GM06990 (cell line): ENCODE measurements around the gene DPH6.
"Not testable (repeated sequence)": the region's sequence is repeated elsewhere in the genome, so short reads cannot be mapped to it uniquely, and the experiment has no call there.

ENCODE experiments used
- DNase-seq: peaks from one replicate; pipeline ENCODE4 v3.0.0-alpha.2; 2011; ENCODE audit not compliant: insufficient read length; ENCODE audit errors: extremely low read depth
- H3K27me3 ChIP-seq: replicated peaks from 2 replicates; pipeline ENCODE4 v1.6.0; 2011; ENCODE audit warnings: low read length; ENCODE audit not compliant: control insufficient read depth, insufficient read depth
- H3K36me3 ChIP-seq: 2 replicates; pipeline ENCODE4 v1.5.1; 2011; ENCODE audit warnings: low read length; ENCODE audit not compliant: control insufficient read depth, insufficient read depth
- H3K4me3 ChIP-seq: replicated peaks from 2 replicates; pipeline ENCODE4 v1.5.1; 2011; ENCODE audit warnings: low read depth, mild to moderate bottlenecking, control low read depth, low read length
- CTCF ChIP-seq: IDR thresholded peaks from 2 replicates; pipeline ENCODE4 v1.5.1; 2011; ENCODE audit warnings: low read length, control low read depth, mild to moderate bottlenecking, inconsistent platforms; ENCODE audit not compliant: insufficient read depth, poor library complexity, severe bottlenecking

The DPH6 gene

DNA sequence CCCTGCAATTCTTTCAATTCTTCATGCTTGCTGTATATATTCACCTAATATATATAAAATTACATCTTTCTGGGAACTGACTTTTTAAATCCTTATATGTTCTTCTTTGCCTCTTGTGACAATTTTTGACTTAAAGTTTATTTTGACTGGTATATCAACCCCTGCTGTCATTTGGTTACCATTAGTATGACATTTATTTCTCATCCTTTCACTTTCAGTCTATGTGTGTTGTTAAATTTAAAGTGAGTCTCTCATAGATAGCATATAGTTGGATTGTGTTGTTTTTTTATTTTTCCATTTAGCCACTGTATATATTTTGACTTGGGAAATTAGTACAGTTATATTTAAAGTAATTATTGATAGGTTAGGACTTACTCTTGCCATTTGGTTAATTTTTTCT lies 194.9 kb downstream of the DPH6 start:
- H3K36me3 ChIP-seq = no peaks in the 10 kb centered on the region
- no peak for DNase-seq
- no peak overlapping the region for H3K4me3 ChIP-seq
- H3K27me3 ChIP-seq = no peaks in the 10 kb centered on the region
- TF ChIP-seq CTCF = no peak

DNA sequence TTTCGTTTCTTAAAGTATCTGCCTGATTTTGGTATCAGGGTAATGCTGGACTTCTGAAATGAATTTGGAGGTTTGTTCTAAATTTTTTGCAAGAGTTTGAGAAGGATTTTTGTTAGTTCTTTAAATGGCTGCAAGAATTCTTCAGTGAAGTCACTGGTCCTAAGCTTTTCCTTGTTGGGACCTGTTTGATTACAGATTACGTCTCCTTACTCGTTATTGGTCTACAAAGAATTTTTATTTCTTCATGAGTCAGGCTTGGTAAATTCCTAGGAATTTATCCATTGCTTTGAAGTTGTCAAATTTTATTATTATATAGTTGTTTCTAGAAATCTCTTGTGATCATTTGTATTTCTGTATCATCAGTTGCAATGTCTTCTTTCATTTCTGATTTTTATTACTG lies 196.0 kb downstream of the DPH6 start:
- no peak for TF ChIP-seq CTCF
- no peaks in the 10 kb centered on the region for H3K27me3 ChIP-seq
- DNase-seq = no peak

GRCh38 chr15:35330916-35331315 lies 215.0 kb downstream of the DPH6 start:
- no peaks in the 10 kb centered on the region for H3K27me3 ChIP-seq

More for the DNA sequence above, 196.0 kb downstream of the DPH6 start:
- no peak overlapping the region for H3K4me3 ChIP-seq
- H3K36me3 ChIP-seq = no peaks in the 10 kb centered on the region

DNA sequence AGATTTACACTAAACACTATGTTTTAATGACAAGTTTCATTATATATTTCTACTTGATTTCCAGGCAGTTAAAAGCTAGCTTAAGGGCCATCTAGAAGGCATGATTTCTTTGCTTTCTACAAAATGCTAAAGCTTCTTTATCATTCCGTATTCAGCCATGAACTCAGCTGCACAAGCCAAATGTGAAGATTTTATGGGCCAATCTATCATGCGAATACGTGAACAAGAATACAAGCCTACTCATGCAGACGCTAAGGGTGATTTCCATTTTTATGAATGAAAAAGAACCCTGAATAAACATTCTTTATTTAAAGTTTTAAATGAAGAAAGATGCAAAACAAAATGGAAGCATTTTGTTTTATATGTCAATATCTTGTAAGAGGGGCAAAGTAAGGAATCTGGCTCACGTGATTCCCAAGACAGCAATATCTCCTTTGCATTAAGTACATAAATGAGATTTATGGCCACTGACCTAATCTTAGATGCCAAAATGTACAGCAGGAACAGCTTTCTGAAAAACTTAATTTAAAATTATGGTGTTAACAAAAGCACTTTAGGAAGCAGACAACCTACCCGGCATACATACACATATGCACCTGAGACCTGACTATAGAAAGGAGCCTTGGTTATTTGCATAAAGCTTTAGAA lies 215.8 kb downstream of the DPH6 start:
- Histone ChIP-seq H3K36me3 (no peaks in the 10 kb centered on the region), H3K4me3 (no peak overlapping the region), H3K27me3 (no peaks in the 10 kb centered on the region)
- no peak for DNase-seq
- TF ChIP-seq CTCF = no peak

More at GRCh38 chr15:35330916-35331315, 215.0 kb downstream of the DPH6 start:
- no peak for TF ChIP-seq CTCF
- no peak for DNase-seq
- Histone ChIP-seq H3K36me3 (no peaks in the 10 kb centered on the region), H3K4me3 (no peak overlapping the region)

DNA sequence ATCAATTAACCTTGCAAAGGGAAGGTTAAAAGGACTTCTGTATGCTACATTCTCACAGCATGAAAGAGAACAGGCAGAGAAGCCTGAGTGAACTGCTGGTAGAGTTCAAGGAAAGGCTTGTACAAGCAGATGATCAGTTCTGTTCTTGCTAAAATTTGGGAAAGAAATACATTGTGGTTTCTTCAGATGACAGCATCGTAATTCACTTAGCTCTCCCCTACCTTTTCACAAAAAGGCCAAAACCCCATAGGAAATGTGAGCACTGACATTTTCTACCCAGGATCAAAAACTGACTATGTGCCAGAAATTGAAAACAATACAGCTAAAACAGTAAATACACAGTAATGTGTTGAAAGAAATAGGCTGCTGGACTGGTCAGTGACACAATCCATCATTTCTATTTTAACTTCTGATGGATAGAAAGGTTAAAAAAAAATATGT lies 216.4 kb downstream of the DPH6 start:
- Histone ChIP-seq H3K27me3 (no peaks in the 10 kb centered on the region), H3K36me3 (no peaks in the 10 kb centered on the region), H3K4me3 (no peak overlapping the region)
- TF ChIP-seq CTCF = no peak
- DNase-seq = no peak

GRCh38 chr15:35328836-35329235 lies 217.1 kb downstream of the DPH6 start:
- H3K4me3 ChIP-seq, H3K36me3 ChIP-seq, H3K27me3 ChIP-seq, DNase-seq: not testable (repeated sequence)
